ENCODE results near the gene SFMBT2. TPM values are rescaled to one million over a fixed set of nuclear protein-coding genes. Genes with fewer than 3 reads are reported as not detected.
A peak's percentile ranks its signal among the peaks of the same experiment; 100 is the strongest.

Gene SFMBT2
- total and polyA plus RNA-seq, 2 of the 13 experiments (the other 11 are each of a cell fraction or from before 2014, with no cell fraction given) = 0.01 to 0.02 TPM

DNA sequence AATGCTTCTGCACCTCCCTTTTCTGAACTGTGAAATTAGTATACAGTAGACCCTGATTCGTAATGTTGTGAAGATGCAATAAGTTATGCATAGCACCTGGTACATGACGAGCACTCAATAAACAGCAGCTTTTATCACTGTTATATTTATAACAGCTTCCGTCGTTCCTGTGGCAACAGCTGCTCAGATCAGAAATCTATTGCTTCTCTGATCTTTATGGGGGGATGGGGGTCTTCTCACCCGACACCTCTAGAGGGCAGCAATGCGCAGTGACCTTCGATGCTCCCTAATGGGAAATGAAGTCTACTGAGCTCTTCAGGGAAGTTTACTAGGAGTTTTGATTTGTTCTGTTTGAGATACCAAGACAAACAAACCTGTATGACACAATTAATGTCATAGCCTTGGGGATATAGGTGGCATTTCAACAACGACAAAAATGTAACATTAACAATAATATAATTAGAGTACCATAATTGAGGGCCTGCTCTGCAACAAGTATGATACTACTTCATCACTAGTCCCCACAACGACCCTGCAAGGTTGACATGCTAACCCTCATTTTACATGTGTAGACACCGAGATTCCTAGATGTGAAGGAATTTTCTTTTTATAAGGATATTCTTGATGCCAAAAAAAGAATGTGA, 289.6 kb downstream of the SFMBT2 start:
- peak; percentile 27 for DNase-seq (ENCODE audit: low spot score)
- H4K20me1 ChIP-seq (ENCODE audit: insufficient read depth, low read length) = no peaks in the 10 kb centered on the region
- no peaks in the 10 kb centered on the region for H3K9me3 ChIP-seq (ENCODE audit: low read length)
- peak; percentile 73 for FAIRE-seq
- peaks cover 0 to 7% of the 10 kb centered on the region in 2 experiments; a peak in 1 of 5 replicates for H3K27me3 ChIP-seq (ENCODE audit: control insufficient read depth in 1 of 2, insufficient read depth in 2 of 2, low read length in 2 of 2)
- ChIA-PET CTCF (ENCODE audit: low intra/inter-chr PET ratio, low total read pairs) (interaction anchor here (1.1 kb wide), 1 partner anchor 296 kb away, joined by 3 read pairs; no protein-coding TSS in a partner anchor), POLR2A (no interaction called here)
- WGBS (ENCODE audit: low lambda C conversion rate) = 4% methylated on average over 10 of the region's 10 CpGs
- H3K79me2 ChIP-seq (ENCODE audit: insufficient read depth, low read length) = no peaks in the 10 kb centered on the region
- H3K4me2 ChIP-seq (ENCODE audit: low read depth, low read length) = no peak overlapping the region
- H2AFZ ChIP-seq (ENCODE audit: low read length) = no peak overlapping the region
- in situ Hi-C loops (cut with HindIII; ENCODE audit: extremely low pct_ligation_motif_present, low pct_unique_long_range_greater_than_20kb) = no loop called here
- no TSS peak for BruUV-seq (replicated peaks)
- intact Hi-C loops (cut with micrococcal nuclease; ENCODE audit: unreplicated experiment) = loop anchor here (1.0 kb wide), 1 partner anchor 296 kb away; no protein-coding TSS in a partner anchor
- TF ChIP-seq TEAD3 (CRISPR knock-in tag; optimal IDR thresholded peaks at IDR 0.05; ENCODE audit: borderline replicate concordance) = no peak
- TF ChIP-seq, protein P1, sequence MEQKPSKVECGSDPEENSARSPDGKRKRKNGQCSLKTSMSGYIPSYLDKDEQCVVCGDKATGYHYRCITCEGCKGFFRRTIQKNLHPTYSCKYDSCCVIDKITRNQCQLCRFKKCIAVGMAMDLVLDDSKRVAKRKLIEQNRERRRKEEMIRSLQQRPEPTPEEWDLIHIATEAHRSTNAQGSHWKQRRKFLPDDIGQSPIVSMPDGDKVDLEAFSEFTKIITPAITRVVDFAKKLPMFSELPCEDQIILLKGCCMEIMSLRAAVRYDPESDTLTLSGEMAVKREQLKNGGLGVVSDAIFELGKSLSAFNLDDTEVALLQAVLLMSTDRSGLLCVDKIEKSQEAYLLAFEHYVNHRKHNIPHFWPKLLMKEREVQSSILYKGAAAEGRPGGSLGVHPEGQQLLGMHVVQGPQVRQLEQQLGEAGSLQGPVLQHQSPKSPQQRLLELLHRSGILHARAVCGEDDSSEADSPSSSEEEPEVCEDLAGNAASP (CRISPR knock-in tag; IDR thresholded peaks at IDR 0.05; ENCODE audit: borderline replicate concordance) = 0 out of 2 replicates have a peak, but pooled peaks have one; percentile 27
- peak; percentile 41 for TF ChIP-seq STAG1 (CRISPR knock-in tag; IDR thresholded peaks at IDR 0.05)
- TF ChIP-seq, protein P2, sequence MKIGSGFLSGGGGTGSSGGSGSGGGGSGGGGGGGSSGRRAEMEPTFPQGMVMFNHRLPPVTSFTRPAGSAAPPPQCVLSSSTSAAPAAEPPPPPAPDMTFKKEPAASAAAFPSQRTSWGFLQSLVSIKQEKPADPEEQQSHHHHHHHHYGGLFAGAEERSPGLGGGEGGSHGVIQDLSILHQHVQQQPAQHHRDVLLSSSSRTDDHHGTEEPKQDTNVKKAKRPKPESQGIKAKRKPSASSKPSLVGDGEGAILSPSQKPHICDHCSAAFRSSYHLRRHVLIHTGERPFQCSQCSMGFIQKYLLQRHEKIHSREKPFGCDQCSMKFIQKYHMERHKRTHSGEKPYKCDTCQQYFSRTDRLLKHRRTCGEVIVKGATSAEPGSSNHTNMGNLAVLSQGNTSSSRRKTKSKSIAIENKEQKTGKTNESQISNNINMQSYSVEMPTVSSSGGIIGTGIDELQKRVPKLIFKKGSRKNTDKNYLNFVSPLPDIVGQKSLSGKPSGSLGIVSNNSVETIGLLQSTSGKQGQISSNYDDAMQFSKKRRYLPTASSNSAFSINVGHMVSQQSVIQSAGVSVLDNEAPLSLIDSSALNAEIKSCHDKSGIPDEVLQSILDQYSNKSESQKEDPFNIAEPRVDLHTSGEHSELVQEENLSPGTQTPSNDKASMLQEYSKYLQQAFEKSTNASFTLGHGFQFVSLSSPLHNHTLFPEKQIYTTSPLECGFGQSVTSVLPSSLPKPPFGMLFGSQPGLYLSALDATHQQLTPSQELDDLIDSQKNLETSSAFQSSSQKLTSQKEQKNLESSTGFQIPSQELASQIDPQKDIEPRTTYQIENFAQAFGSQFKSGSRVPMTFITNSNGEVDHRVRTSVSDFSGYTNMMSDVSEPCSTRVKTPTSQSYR (CRISPR knock-in tag; IDR thresholded peaks at IDR 0.05; ENCODE audit: borderline replicate concordance) = peak; percentile 19; the same call in 1 of the 2 replicates
- peak; percentile 61 for TF ChIP-seq CTCF (CRISPR knock-in tag; IDR thresholded peaks at IDR 0.05)
- TF ChIP-seq SCMH1 (CRISPR knock-in tag; IDR thresholded peaks at IDR 0.05; ENCODE audit: borderline replicate concordance) = no peak
- no peak for TF ChIP-seq TCF12 (IDR thresholded peaks at IDR 0.05)
- no peak for TF ChIP-seq TCF12 (CRISPR knock-in tag; IDR thresholded peaks at IDR 0.05)
- TF ChIP-seq SMC3 (IDR thresholded peaks at IDR 0.05; ENCODE audit: low read length) = peak; percentile 51; the same call in 1 of the 2 replicates
- no peak for TF ChIP-seq ZGPAT (CRISPR knock-in tag; IDR thresholded peaks at IDR 0.05)
- ATAC-seq = peak; percentile 77
- H3K4me1 ChIP-seq (ENCODE audit: insufficient read depth, low read length) = no peaks in the 10 kb centered on the region
- H3K4me3 ChIP-seq (replicated peaks in 1 of 3; ENCODE audit: insufficient read depth in 1 of 3, low read depth in 2 of 3, low read length in 3 of 3) = no peak overlapping the region
- no peaks in the 10 kb centered on the region for H3K36me3 ChIP-seq (replicated peaks in 1 of 2; ENCODE audit: control insufficient read depth in 1 of 2, insufficient read depth in 2 of 2, low read length in 2 of 2)
- H3K27ac ChIP-seq (ENCODE audit: extremely low read length, insufficient read depth, low read length) = no peak overlapping the region
- H3K9ac ChIP-seq (ENCODE audit: insufficient read depth, low read depth, low read length) = no peak overlapping the region

Data from HepG2 (cell line).